ENCODE measurements around the gene OASL.

GRCh38 chr12:121057794-121058193 lies 18.7 kb upstream of the OASL start:
- TF ChIP-seq CTCF (conservative IDR thresholded peaks at IDR 0.05; ENCODE audit: low read depth, low read length) = no peak
- no peak for TF ChIP-seq SMC3 (IDR thresholded peaks at IDR 0.05; ENCODE audit: low read depth, low read length)
- no peak for TF ChIP-seq MXI1 (IDR thresholded peaks at IDR 0.05; ENCODE audit: borderline replicate concordance, low read depth, low read length)
- TF ChIP-seq RCOR1 (IDR thresholded peaks at IDR 0.05; ENCODE audit: insufficient replicate concordance, low read length) = no peak
- no peak for TF ChIP-seq BHLHE40 (IDR thresholded peaks at IDR 0.05; ENCODE audit: low read depth, low read length)
- TF ChIP-seq POLR2A (IDR thresholded peaks at IDR 0.05; ENCODE audit: low read depth, low read length) = no peak
- no peak for TF ChIP-seq RAD21 (IDR thresholded peaks at IDR 0.05; ENCODE audit: low read length)
- no peak for TF ChIP-seq FOS (IDR thresholded peaks at IDR 0.05; ENCODE audit: low read depth, low read length)
- TF ChIP-seq NFE2L2 (IDR thresholded peaks at IDR 0.05; ENCODE audit: low read depth, low read length) = no peak
- TF ChIP-seq MAFK (IDR thresholded peaks at IDR 0.05; ENCODE audit: low read depth, low read length) = no peak

Data from IMR-90 (cell line).